ENCODE results near the gene GRID2IP. TPM values are rescaled to one million over a fixed set of nuclear protein-coding genes. Genes with fewer than 3 reads are reported as not detected.

The GRID2IP gene
- total and polyA plus RNA-seq, 2 of the 8 experiments (the other 6 are each of a cell fraction or from before 2014, with no cell fraction given), result 0.80 to 1.3 TPM

DNA sequence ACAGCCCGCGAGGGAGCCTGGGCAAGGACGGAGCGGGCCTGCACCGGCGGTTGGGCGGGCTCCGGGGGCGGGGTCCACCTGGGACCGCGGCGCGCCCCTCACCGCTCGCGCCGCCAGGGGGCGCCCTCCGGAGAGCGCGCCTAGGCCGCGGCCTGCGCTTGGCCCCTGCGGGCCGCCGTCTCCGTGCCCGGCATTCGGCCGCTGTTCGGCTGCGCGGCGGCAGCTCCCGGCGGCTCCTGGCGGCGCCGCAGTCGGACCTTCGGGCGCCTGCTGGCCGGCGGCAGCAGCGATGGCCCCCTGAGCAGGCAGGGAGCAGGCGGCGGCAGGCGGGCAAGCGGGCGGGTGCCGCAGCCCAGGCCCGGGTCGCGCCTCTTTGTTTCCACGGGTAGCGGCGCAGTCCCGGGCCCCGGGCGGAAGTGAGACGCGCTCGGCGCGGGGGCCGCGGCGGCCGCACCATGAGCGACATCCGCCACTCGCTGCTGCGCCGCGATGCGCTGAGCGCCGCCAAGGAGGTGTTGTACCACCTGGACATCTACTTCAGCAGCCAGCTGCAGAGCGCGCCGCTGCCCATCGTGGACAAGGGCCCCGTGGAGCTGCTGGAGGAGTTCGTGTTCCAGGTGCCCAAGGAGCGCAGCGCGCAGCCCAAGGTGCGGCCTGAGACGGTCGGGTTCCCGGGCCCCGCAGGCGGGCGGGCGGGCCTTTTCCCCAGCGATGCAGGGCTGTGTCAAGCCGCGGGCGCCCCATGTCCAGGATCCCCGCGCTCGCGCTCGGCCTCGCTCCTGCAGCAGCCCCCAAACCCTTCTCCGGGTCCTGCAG is 38.8 kb upstream of the GRID2IP start, which contains the start of gene INTS15 (continued):
- TF ChIP-seq, protein P1, sequence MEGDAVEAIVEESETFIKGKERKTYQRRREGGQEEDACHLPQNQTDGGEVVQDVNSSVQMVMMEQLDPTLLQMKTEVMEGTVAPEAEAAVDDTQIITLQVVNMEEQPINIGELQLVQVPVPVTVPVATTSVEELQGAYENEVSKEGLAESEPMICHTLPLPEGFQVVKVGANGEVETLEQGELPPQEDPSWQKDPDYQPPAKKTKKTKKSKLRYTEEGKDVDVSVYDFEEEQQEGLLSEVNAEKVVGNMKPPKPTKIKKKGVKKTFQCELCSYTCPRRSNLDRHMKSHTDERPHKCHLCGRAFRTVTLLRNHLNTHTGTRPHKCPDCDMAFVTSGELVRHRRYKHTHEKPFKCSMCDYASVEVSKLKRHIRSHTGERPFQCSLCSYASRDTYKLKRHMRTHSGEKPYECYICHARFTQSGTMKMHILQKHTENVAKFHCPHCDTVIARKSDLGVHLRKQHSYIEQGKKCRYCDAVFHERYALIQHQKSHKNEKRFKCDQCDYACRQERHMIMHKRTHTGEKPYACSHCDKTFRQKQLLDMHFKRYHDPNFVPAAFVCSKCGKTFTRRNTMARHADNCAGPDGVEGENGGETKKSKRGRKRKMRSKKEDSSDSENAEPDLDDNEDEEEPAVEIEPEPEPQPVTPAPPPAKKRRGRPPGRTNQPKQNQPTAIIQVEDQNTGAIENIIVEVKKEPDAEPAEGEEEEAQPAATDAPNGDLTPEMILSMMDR (IDR thresholded peaks at IDR 0.05; ENCODE audit: control extremely low read depth in 1 of 3, insufficient read depth in 1 of 3, low read depth in 1 of 3, low read length in 3 of 3), result peak; percentile 81 to 95 (median 84)
- TF ChIP-seq GTF2F1 (IDR thresholded peaks at IDR 0.05; ENCODE audit: borderline replicate concordance, low read depth, low read length) (peak; percentile 77; the same call in 1 of the 2 replicates), TAF1 (IDR thresholded peaks at IDR 0.05; ENCODE audit: low read depth, low read length) (peak; percentile 97), CHD1 (IDR thresholded peaks at IDR 0.05; ENCODE audit: low read depth, low read length) (no peak), FOSL1 (IDR thresholded peaks at IDR 0.05; ENCODE audit: insufficient read depth, low read depth, low read length) (no peak), RBBP5 (IDR thresholded peaks at IDR 0.05; ENCODE audit: borderline replicate concordance, low read depth, low read length) (peak; percentile 44; the same call in 1 of the 2 replicates), PHF8 (conservative IDR thresholded peaks at IDR 0.05; ENCODE audit: low read depth, low read length) (peak; percentile 78), RXRA (IDR thresholded peaks at IDR 0.05; ENCODE audit: insufficient read depth, low read depth, low read length) (no peak), USF2 (IDR thresholded peaks at IDR 0.05; ENCODE audit: low read length) (no peak), SP1 (IDR thresholded peaks at IDR 0.05; ENCODE audit: low read depth, low read length) (no peak)
- TF ChIP-seq, protein P2, sequence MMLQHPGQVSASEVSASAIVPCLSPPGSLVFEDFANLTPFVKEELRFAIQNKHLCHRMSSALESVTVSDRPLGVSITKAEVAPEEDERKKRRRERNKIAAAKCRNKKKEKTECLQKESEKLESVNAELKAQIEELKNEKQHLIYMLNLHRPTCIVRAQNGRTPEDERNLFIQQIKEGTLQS (IDR thresholded peaks at IDR 0.05; ENCODE audit: insufficient read depth, low read depth, low read length), result no peak
